HFFc6 (cell line): Measurements from ENCODE around the gene MGAT2. TPM values are rescaled to one million over a fixed set of nuclear protein-coding genes. Genes with fewer than 3 reads are reported as not detected.

Experiments
- DNase-seq: peaks from one replicate; pipeline ENCODE4 v3.0.0-alpha.2; 2018
- H3K27ac Mint-ChIP-seq: 2 replicates; pipeline ENCODE4 v1.8.0; 2020; ENCODE audit warnings: mild to moderate bottlenecking, mixed read lengths
- H3K27me3 Mint-ChIP-seq: 2 replicates; pipeline ENCODE4 v1.8.0; 2021; ENCODE audit warnings: mild to moderate bottlenecking, moderate library complexity, mixed read lengths; ENCODE audit not compliant: insufficient read depth
- H3K36me3 Mint-ChIP-seq: 2 replicates; pipeline ENCODE4 v1.8.0; 2021; ENCODE audit warnings: low read depth, mixed read lengths
- H3K4me1 Mint-ChIP-seq: 2 replicates; pipeline ENCODE4 v1.8.0; 2020; ENCODE audit warnings: low read depth, mixed read lengths
- H3K4me3 Mint-ChIP-seq: 2 replicates; pipeline ENCODE4 v1.8.0; 2020; ENCODE audit warnings: mild to moderate bottlenecking, moderate library complexity, mixed read lengths
- H3K9me3 Mint-ChIP-seq: 2 replicates; pipeline ENCODE4 v1.8.0; 2020; ENCODE audit warnings: mild to moderate bottlenecking, mixed read lengths
- CTCF ChIP-seq: fragments of 200-600 bp; sonication (generic); IDR thresholded peaks from 2 replicates; pipeline ENCODE4 v1.5.0; 2021; ENCODE audit warnings: antibody characterized with exemption, mild to moderate bottlenecking
- total RNA-seq, 6 experiments: library from RNA; stranded (reverse); fragmentation: NEBNext Ultra II Directional; extraction: Animal tissue kit (Norgen Biotek cat#: 25700); gene quantifications; 2 replicates in 1 of 6; 3 replicates in 5 of 6; pipeline ENCODE4 v1.2.3, GENCODE V29; 2021

The MGAT2 gene
- total RNA-seq, 6 experiments from 2014 or later: 61.8 to 73.8 (median 64.4) TPM

- H3K4me1 Mint-ChIP-seq: peaks cover 52% of the 10 kb centered on the region
- no peaks in the 10 kb centered on the region for H3K9me3 Mint-ChIP-seq
- H3K4me3 Mint-ChIP-seq: peak overlapping the region; percentile 97
- H3K36me3 Mint-ChIP-seq: no peaks in the 10 kb centered on the region; the same call in 1 of the 2 replicates
- no peaks in the 10 kb centered on the region; the same call in 1 of the 2 replicates for H3K27me3 Mint-ChIP-seq
- TF ChIP-seq CTCF: no peak
- no peak for DNase-seq
- peak overlapping the region; percentile 95 for H3K27ac Mint-ChIP-seq
Observed at GRCh38 chr14:49598189-49598484, 22.5 kb upstream of the MGAT2 start.

GRCh38 chr14:49598485-49599300 lies 21.9 kb upstream of the MGAT2 start, which contains the start of gene LRR1:
Gene LRR1, plus strand, starts transcription at chr14:49598940. Its CDS starts 81 bp downstream, at chr14:49599021.
- H3K27ac Mint-ChIP-seq: peak within 1 kb of the TSS; percentile 95
- no peaks in the 10 kb centered on the region; the same call in 1 of the 2 replicates for H3K36me3 Mint-ChIP-seq
- no peaks in the 10 kb centered on the region; the same call in 1 of the 2 replicates for H3K27me3 Mint-ChIP-seq
- TF ChIP-seq CTCF: no peak; the same call in 1 of the 2 replicates
- peaks cover 47% of the 10 kb centered on the region for H3K4me1 Mint-ChIP-seq
- H3K4me3 Mint-ChIP-seq: peak within 1 kb of the TSS; percentile 97
- DNase-seq: peak; percentile 80
- H3K9me3 Mint-ChIP-seq: no peaks in the 10 kb centered on the region

GRCh38 chr14:49607583-49607982 lies 13.0 kb upstream of the MGAT2 start:
- Mint-ChIP-seq H3K4me3 (no peak overlapping the region), H3K9me3 (no peaks in the 10 kb centered on the region), H3K27ac (no peak overlapping the region), H3K27me3 (no peaks in the 10 kb centered on the region), H3K36me3 (peaks cover 8% of the 10 kb centered on the region), H3K4me1 (peaks cover 10% of the 10 kb centered on the region)
- no peak for TF ChIP-seq CTCF
- DNase-seq: no peak

- Mint-ChIP-seq H3K4me1 (peaks cover 21% of the 10 kb centered on the region), H3K27me3 (peaks cover 3% of the 10 kb centered on the region), H3K4me3 (no peak overlapping the region), H3K27ac (no peak overlapping the region), H3K36me3 (peaks cover 11% of the 10 kb centered on the region), H3K9me3 (no peaks in the 10 kb centered on the region)
- no peak for TF ChIP-seq CTCF
- no peak for DNase-seq
Observed at GRCh38 chr14:49612251-49612650, 8.3 kb upstream of the MGAT2 start.

GRCh38 chr14:49612671-49613070 lies 7.9 kb upstream of the MGAT2 start:
- no peak overlapping the region for H3K27ac Mint-ChIP-seq
- no peak for TF ChIP-seq CTCF
- H3K27me3 Mint-ChIP-seq: peaks cover 3% of the 10 kb centered on the region
- H3K36me3 Mint-ChIP-seq: peaks cover 11% of the 10 kb centered on the region
- peaks cover 25% of the 10 kb centered on the region for H3K4me1 Mint-ChIP-seq
- no peak overlapping the region for H3K4me3 Mint-ChIP-seq
- no peak for DNase-seq
- H3K9me3 Mint-ChIP-seq: no peaks in the 10 kb centered on the region
